HG02970 (cell line): ENCODE results near the gene PMPCA.
"Not testable (repeated sequence)": the region's sequence is repeated elsewhere in the genome, so short reads cannot be mapped to it uniquely, and the experiment has no call there.

Experiments used
- ATAC-seq: cut with Tn5 transposase; IDR thresholded peaks from one replicate; pipeline ENCODE4 v1.9.1; 2021; ENCODE audit warnings: mild to moderate bottlenecking, moderate library complexity, moderate number of reproducible peaks; ENCODE audit not compliant: unreplicated experiment, low FRiP score

Gene PMPCA

GRCh38 chr9:136409557-136410455 is 652 bp upstream of the PMPCA start:
- peak; percentile 26 for ATAC-seq

- no peak for ATAC-seq
Measured at GRCh38 chr9:136411378-136411777, 920 bp downstream of the PMPCA start.

GRCh38 chr9:136412962-136413361 is 2.5 kb downstream of the PMPCA start:
- ATAC-seq = no peak

GRCh38 chr9:136416427-136416826 is 6.0 kb downstream of the PMPCA start:
- ATAC-seq = no peak

GRCh38 chr9:136416914-136417313 is 6.5 kb downstream of the PMPCA start:
- ATAC-seq = no peak

DNA sequence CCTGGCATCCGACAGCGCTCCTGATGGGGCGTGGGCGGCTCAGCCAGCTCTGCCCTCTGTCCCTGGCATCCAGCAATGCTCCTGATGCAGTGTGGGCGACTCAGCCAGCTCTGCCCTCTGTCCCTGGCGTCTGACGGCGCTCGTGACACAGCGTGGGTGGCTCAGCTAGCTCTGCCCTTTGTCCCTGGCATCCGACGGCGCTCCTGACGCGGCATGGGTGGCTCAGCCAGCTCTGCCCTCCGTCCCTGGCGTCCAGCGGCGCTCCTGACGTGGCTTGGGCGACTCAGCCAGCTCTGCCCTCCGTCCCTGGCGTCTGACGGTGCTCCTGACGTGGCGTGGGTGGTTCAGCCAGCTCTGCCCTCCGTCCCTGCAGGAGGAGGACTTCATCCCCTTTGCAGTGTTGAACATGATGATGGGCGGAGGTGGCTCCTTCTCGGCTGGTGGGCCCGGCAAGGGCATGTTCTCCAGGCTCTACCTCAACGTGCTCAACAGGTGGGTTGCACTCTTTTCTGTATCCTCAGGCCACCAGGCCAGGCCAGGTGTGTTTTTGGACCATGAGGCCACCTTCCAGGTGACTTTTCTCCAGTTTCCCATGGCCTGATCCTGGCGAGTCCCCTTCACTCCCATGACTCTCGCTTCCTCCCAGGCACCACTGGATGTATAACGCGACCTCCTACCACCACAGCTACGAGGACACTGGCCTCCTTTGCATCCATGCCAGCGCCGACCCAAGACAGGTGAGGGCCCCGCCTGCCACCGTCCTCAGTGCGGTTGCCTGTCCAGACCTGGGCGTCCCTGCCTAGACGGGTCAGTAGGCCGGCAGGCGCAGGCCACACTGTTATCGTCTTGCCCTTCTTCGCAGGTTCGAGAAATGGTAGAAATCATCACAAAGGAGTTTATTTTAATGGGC is 8.0 kb downstream of the PMPCA start:
- no peak for ATAC-seq

- ATAC-seq = no peak
Measured at GRCh38 chr9:136419092-136419420, 8.6 kb downstream of the PMPCA start.

DNA sequence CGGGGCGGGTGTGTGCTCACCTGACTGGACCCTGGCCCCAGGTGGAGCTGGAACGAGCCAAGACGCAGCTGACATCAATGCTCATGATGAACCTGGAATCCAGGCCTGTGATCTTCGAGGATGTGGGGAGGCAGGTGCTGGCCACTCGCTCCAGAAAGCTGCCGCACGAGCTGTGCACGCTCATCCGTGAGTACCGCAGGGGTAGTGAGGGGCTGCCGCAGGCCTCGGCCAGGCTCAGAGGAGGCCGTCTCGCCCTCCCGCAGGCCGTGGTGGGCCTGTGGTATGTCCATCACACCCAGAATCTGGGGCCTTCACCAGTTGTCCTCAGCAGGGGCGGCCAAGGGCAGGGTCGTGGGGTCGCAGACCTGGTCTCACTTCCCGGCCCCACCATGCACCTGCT is 11.3 kb downstream of the PMPCA start:
- ATAC-seq = no peak

- ATAC-seq = no peak
Measured at GRCh38 chr9:136422876-136423275, 12.4 kb downstream of the PMPCA start.

DNA sequence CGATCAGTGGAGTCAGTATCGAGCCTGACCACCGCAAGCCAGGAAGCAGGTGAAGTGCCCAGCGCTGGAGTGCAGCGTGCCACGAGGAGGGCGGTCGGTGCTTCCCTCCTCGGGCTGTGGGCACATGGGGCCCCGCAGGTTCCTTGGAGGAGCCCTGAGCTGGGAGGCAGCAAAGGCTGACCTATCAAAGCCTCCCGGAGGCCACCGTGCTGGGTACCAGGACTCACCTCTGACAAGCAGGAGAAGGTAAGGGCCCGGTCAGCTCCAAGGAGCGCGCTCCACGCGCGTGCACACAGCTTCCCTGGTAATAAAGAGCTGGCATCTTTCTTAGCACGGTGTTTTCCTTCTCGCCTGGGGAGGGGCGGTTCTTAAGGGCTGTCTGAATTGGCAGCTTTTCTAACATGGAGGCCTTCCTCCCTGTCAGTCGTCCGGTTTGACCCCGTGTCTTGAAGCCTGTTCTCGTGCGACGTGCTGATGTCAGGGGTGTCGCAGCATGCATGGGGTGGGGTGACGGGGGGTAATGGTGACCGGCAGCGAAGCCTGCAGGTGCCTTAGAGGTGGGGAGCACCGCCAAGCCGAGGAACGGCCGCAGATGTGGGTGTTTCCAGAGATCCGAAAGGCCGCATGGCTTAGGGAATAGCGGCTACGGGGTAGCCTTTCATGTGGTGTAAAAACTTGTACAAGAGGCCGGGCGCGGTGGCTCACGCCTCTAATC is 13.1 kb downstream of the PMPCA start:
- ATAC-seq = no peak

DNA sequence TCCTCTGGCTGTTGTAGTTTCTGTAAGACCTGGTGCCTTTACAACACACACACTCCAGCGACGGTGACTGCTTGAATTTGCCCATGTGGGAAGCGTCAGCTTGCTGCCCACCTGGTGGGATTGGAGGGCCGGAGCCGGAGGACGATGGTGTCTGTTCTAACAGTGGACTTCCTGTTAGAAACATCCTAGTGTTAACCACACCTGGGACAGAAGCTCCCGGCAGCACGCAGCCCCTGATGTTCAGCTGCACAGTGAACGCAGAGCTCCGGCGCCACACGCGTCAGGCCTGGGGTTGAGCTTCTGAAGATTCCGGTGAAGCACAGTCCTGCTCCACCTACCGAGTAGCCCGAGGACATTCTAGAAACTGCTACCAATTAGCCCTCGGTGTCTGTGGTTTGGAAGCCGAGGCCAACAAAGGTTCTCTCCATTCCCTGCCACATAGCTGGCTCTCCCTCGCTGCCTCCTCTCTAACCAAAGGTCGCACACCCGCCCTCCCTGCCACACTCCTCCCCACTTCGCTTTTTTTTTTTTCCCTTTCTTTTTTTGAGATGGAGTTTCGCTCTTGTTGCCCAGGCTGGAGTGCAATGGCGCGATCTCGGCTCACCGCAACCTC is 14.4 kb downstream of the PMPCA start:
- ATAC-seq = no peak

DNA sequence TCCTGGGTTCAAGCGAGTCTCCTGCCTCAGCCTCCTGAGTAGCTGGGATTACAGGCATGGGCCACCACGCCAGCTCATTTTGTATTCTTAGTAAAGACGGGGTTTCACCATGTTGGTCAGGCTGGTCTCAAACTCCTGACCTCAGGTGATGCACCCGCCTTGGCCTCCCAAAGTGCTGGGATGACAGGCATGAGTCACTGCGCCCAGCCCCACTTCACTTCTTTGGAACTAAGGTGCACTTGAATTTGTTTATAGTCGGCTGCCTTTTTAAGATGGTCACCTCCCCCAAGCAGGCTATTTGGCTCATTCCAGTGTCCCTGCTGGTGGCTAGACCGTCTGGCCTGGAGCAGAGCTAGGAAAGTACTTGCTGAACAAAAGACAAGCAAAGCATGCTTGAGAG is 14.9 kb downstream of the PMPCA start:
- ATAC-seq = not testable (repeated sequence)

GRCh38 chr9:136426787-136427186 is 16.3 kb downstream of the PMPCA start:
- ATAC-seq = no peak

- ATAC-seq = no peak
Measured at GRCh38 chr9:136429075-136429628, 18.7 kb downstream of the PMPCA start.

DNA sequence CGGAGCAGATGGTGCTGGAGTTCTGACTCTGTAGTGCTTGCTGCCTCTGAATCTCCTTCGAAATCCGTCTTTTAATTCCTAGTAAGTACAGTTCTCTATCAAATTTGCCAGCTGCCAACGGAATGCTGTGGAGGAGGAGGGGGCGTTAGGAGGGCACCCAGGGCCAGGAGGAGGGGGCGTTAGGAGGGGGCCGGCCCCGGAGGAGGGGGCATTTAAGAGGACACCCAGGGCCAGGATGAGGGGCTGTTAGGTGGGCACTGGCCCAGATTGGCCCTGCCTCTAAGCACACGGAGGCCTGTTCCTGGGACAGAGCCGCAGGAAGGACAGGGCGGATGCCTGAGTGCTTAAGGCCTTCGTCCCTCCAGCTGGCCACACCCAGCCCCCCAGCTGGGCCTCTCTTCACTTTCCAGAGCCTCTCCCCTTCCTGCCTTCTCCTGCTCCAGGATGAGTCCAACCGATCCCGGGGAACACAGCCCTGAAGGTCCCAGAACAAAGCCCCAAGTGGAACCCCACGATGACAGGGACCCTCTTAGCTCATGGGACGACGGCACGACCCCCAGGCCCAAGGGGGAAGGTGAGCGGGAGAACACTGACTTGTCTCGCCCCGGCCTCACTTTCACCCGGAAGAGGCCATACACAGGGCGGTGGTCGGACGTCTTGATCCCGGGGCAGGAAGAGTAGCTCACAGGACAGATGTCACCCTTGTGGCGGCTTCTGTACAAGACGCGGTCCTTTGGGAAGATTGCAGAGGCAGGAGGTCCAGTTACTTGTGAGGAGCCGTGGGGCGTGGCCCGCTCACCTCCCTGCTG is 19.4 kb downstream of the PMPCA start:
- ATAC-seq = no peak

GRCh38 chr9:136430588-136431234 is 20.3 kb downstream of the PMPCA start:
- ATAC-seq = no peak

- ATAC-seq = no peak
Measured at GRCh38 chr9:136431782-136432350, 21.4 kb downstream of the PMPCA start.

DNA sequence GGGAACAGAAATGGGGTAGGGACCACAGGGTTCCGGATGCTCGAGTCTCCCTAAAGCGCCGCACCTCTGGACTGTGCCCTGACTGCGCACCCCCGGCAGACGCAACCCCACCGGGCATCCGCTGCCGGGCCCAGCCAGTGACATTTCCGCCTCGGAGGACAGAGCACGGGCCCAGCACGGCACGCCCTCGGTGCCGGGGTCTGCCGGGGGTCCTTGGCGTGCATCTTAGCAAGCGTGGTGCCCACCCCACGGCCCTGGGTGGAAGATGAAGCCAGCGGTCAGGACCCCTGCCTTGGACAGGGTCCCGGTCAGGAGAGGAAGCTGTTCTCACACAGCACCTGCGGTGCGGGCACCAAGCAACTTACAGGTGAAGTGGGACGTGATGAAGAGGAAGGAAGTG is 22.1 kb downstream of the PMPCA start:
- no peak for ATAC-seq
